GM12864 (cell line): ENCODE data around the gene TBC1D4.
A peak's percentile ranks its signal among the peaks of the same experiment; 100 is the strongest.

Source experiments
- DNase-seq: peaks from one replicate; pipeline ENCODE4 v3.0.0-alpha.2; 2011; ENCODE audit warnings: low read depth
- H3K4me3 ChIP-seq: 2 replicates; pipeline ENCODE4 v1.5.1; 2011; ENCODE audit warnings: mild to moderate bottlenecking, low read depth, low read length, control low read depth
- CTCF ChIP-seq: IDR thresholded peaks from 2 replicates; pipeline ENCODE4 v1.5.1; 2011; ENCODE audit warnings: low read depth, mild to moderate bottlenecking, moderate library complexity, low read length, control low read depth, inconsistent platforms; ENCODE audit errors: missing control alignments

Gene TBC1D4

GRCh38 chr13:75482070-75482819, at the start of gene TBC1D4:
Gene TBC1D4 (minus strand): TSS chr13:75482169. CDS start chr13:75481767, 402 bp downstream.
- TF ChIP-seq CTCF, result peak; percentile 75
- peak; percentile 68 for DNase-seq

GRCh38 chr13:75530549-75530961, 48.6 kb upstream of the TBC1D4 start:
- no peak for TF ChIP-seq CTCF
- H3K4me3 ChIP-seq, result no peak overlapping the region
- DNase-seq, result no peak

More at GRCh38 chr13:75482070-75482819, at the start of gene TBC1D4:
- H3K4me3 ChIP-seq, result peak within 1 kb of the TSS; percentile 73

GRCh38 chr13:75521956-75522355, 40.0 kb upstream of the TBC1D4 start:
- H3K4me3 ChIP-seq, result no peak overlapping the region
- no peak for DNase-seq
- no peak for TF ChIP-seq CTCF

- no peak for DNase-seq
- TF ChIP-seq CTCF, result no peak
- H3K4me3 ChIP-seq, result no peak overlapping the region
These were observed 36.6 kb upstream of the TBC1D4 start for GRCh38 chr13:75518439-75519088.

GRCh38 chr13:75514080-75514995, 32.4 kb upstream of the TBC1D4 start:
- no peak for TF ChIP-seq CTCF
- no peak overlapping the region for H3K4me3 ChIP-seq
- no peak for DNase-seq

GRCh38 chr13:75513271-75513670, 31.3 kb upstream of the TBC1D4 start:
- TF ChIP-seq CTCF, result no peak
- H3K4me3 ChIP-seq, result no peak overlapping the region
- no peak for DNase-seq
